GM12865 (cell line): ENCODE data around the gene PLEKHA5.

Experiments
- DNase-seq: peaks from one replicate; pipeline ENCODE4 v3.0.0; 2010; ENCODE audit warnings: low read depth
- H3K4me3 ChIP-seq: 2 replicates; pipeline ENCODE4 v1.5.1; 2011; ENCODE audit warnings: mild to moderate bottlenecking, low read depth, low read length, control low read depth
- CTCF ChIP-seq: IDR thresholded peaks from 2 replicates; pipeline ENCODE4 v1.5.1; 2011; ENCODE audit warnings: low read length, control low read depth, low read depth, inconsistent platforms; ENCODE audit not compliant: insufficient read depth; ENCODE audit errors: missing control alignments

The PLEKHA5 gene

GRCh38 chr12:19234981-19235871 is 105.7 kb downstream of the PLEKHA5 start:
- TF ChIP-seq CTCF: no peak
- no peak for DNase-seq
- H3K4me3 ChIP-seq: no peak overlapping the region

- no peak overlapping the region for H3K4me3 ChIP-seq
- no peak for DNase-seq
- TF ChIP-seq CTCF: no peak
Measured at GRCh38 chr12:19236656-19237055, 107.1 kb downstream of the PLEKHA5 start.

- no peak overlapping the region for H3K4me3 ChIP-seq
- DNase-seq: no peak
- no peak for TF ChIP-seq CTCF
Measured at GRCh38 chr12:19238540-19238939, 109.0 kb downstream of the PLEKHA5 start.

- H3K4me3 ChIP-seq: no peak overlapping the region
- TF ChIP-seq CTCF: no peak
- DNase-seq: no peak
Measured at GRCh38 chr12:19239102-19239501, 109.6 kb downstream of the PLEKHA5 start.

DNA sequence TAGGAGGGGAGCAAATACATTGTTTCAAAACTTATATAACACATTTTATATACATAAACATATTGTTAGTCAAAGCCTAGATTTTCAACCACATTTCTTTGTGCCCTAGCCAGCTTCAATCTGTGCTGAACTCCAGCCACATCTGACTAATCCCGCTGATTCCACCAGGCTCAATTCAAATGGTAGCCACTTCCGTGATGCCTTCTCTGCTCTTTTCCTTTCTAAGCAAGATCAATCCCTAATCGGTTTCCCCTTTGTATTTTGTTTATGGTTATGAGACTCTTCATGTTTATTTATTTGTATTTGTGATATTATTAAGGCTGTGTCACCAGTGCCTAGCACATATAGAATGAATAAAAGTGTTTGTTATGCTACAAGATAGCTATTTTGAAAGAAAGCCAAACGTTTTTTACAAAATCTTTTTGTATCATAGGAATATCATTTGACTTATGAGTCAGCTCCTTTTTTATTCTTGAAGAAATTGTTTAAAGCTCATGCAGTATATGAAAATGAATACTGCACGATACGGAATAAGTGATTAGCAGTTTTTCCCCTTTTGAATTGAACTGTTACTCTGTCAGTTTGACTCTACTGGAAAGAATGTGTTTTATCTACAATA is 110.2 kb downstream of the PLEKHA5 start:
- H3K4me3 ChIP-seq: no peak overlapping the region
- DNase-seq: no peak

GRCh38 chr12:19242581-19242980 is 113.0 kb downstream of the PLEKHA5 start:
- DNase-seq: no peak
- H3K4me3 ChIP-seq: no peak overlapping the region
- TF ChIP-seq CTCF: no peak

More for the DNA sequence above, 110.2 kb downstream of the PLEKHA5 start:
- TF ChIP-seq CTCF: no peak
